Occipital lobe (tissue), 2 donors: ENCODE data around the gene MAB21L4. TPM values are rescaled to one million over a fixed set of nuclear protein-coding genes. Genes with fewer than 3 reads are reported as not detected.

Source experiments
- DNase-seq: peaks from one replicate; lab custom pipeline; 2025; lab: John Stamatoyannopoulos, UW
- total RNA-seq: library from RNA; depleted of rRNA; stranded (reverse); fragments of >200 nt; gene quantifications from one replicate; pipeline ENCODE4 v1.2.3, GENCODE V29; 2014

The MAB21L4 gene
- total RNA-seq, 1 donor from 2014 or later: not detected

DNA sequence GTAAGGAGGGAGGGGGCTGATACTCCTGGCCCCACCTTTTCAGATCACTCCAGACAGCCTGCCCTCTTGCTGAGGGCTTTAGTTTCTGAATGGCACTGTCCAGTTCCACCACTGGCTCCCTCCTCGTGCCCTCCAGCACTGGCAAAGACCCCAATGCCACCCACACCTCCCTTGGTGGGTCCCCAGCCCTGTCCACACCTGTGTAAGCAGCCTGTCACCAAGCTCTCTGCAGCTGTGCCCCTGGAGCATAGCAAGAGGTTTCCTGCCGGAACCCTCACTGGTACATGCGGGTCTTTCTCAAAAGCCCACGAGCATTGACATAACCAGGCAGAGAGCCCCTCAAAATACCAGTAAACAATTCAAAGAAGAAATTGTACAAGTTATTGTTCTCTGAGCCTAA is 58.3 kb downstream of the MAB21L4 start:
- DNase-seq: no peak

- peak; percentile 68 for DNase-seq
These were observed 59.0 kb downstream of the MAB21L4 start for GRCh38 chr2:240836781-240837467.

Other genes with a start within 250 kb of the MAB21L4 start
- not detected for gene AQP12B, start 213.3 kb downstream of the MAB21L4 start, total RNA-seq
- gene AQP12A, start 204.3 kb downstream of the MAB21L4 start, total RNA-seq: not detected
- 219 TPM for gene KIF1A, start 75.9 kb downstream of the MAB21L4 start, total RNA-seq
- not detected for gene AGXT, start 27.3 kb downstream of the MAB21L4 start, total RNA-seq
- under 0.01 TPM for gene CROCC2, start 10.2 kb upstream of the MAB21L4 start, total RNA-seq
- 3.3 TPM for gene SNED1, start 102.5 kb upstream of the MAB21L4 start, total RNA-seq
- 40.2 TPM for gene MTERF4, start 206.1 kb upstream of the MAB21L4 start, total RNA-seq